Glutamatergic neuron (in vitro differentiated cells): ENCODE results near the gene SNORC. TPM values are rescaled to one million over a fixed set of nuclear protein-coding genes. Genes with fewer than 3 reads are reported as not detected.

Experiments used
- DNase-seq: peaks from one replicate; pipeline ENCODE4 v3.0.0; 2022
- H3K27ac Mint-ChIP-seq: one replicate; pipeline ENCODE4 v1.8.0; 2020; ENCODE audit warnings: mild to moderate bottlenecking, mixed read lengths, inconsistent platforms; ENCODE audit not compliant: unreplicated experiment
- H3K27me3 Mint-ChIP-seq: one replicate; pipeline ENCODE4 v1.8.0; 2020; ENCODE audit warnings: mild to moderate bottlenecking, moderate library complexity, mixed read lengths, inconsistent platforms; ENCODE audit not compliant: unreplicated experiment
- H3K36me3 Mint-ChIP-seq: one replicate; pipeline ENCODE4 v1.8.0; 2020; ENCODE audit warnings: mild to moderate bottlenecking, mixed read lengths, inconsistent platforms; ENCODE audit not compliant: unreplicated experiment
- H3K4me1 Mint-ChIP-seq: one replicate; pipeline ENCODE4 v1.8.0; 2020; ENCODE audit warnings: mild to moderate bottlenecking, low read depth, mixed read lengths, inconsistent platforms; ENCODE audit not compliant: unreplicated experiment
- H3K4me3 Mint-ChIP-seq: one replicate; pipeline ENCODE4 v1.8.0; 2020; ENCODE audit warnings: mild to moderate bottlenecking, mixed read lengths, inconsistent platforms; ENCODE audit not compliant: unreplicated experiment
- H3K9me3 Mint-ChIP-seq: one replicate; pipeline ENCODE4 v1.8.0; 2020; ENCODE audit warnings: mild to moderate bottlenecking, moderate library complexity, mixed read lengths, inconsistent platforms; ENCODE audit not compliant: unreplicated experiment
- CTCF ChIP-seq: fragments of 200-600 bp; sonication (generic); IDR thresholded peaks from one replicate; pipeline ENCODE4 v1.5.0; 2021; ENCODE audit not compliant: partially characterized antibody, unreplicated experiment
- total RNA-seq: library from RNA; stranded (reverse); fragmentation: NEBNext Ultra II Directional; extraction: Animal tissue kit (Norgen Biotek cat#: 25700); gene quantifications from one replicate; pipeline ENCODE4 v1.2.1, GENCODE V29; 2021; ENCODE audit not compliant: unreplicated experiment

Gene SNORC
- total RNA-seq, 1 donor from 2014 or later = 2.4 TPM

- Mint-ChIP-seq H3K9me3 (peaks cover 2% of the 10 kb centered on the region), H3K27ac (no peak overlapping the region), H3K4me3 (no peak overlapping the region), H3K27me3 (peaks cover 16% of the 10 kb centered on the region), H3K4me1 (peaks cover 3% of the 10 kb centered on the region), H3K36me3 (no peaks in the 10 kb centered on the region)
- no peak for TF ChIP-seq CTCF
- no peak for DNase-seq
These were observed 4.7 kb downstream of the SNORC start for GRCh38 chr2:232874677-232875223.

- DNase-seq = no peak
- no peak overlapping the region for H3K27ac Mint-ChIP-seq
- H3K27me3 Mint-ChIP-seq = peaks cover 16% of the 10 kb centered on the region
- H3K4me1 Mint-ChIP-seq = peaks cover 2% of the 10 kb centered on the region
- no peak overlapping the region for H3K4me3 Mint-ChIP-seq
- peaks cover 2% of the 10 kb centered on the region for H3K9me3 Mint-ChIP-seq
- TF ChIP-seq CTCF = no peak
- H3K36me3 Mint-ChIP-seq = no peaks in the 10 kb centered on the region
These were observed 5.4 kb downstream of the SNORC start for GRCh38 chr2:232875256-232876121.

GRCh38 chr2:232876161-232876977 is 6.3 kb downstream of the SNORC start:
- TF ChIP-seq CTCF = peak; percentile 20
- Mint-ChIP-seq H3K4me3 (no peak overlapping the region), H3K27me3 (peaks cover 14% of the 10 kb centered on the region), H3K36me3 (no peaks in the 10 kb centered on the region), H3K4me1 (peaks cover 2% of the 10 kb centered on the region), H3K27ac (no peak overlapping the region), H3K9me3 (peaks cover 3% of the 10 kb centered on the region)
- DNase-seq = no peak

DNA sequence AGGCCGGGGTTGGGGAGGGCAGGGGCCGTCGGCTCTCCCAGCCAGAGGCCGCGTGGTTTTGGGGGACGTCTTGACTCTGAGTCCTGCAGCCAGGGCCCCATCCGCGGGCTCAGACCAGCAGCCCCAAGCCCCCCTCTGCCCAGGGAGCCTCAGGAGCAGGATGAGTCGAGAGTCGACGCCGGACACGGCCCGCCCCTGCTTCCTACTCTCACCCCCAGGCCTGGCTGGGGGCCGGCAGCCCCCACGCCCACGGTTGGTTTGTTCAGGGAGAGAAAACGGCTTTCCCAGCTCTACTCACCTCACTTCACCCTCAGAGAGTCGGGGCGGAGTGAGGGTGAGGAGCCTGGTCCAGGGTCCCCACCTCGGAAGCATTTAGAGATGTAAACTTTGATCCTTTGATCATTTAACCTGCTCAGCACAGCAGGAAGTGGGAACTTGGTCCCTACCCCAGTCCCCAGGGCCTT is 6.9 kb downstream of the SNORC start:
- H3K4me3 Mint-ChIP-seq = no peak overlapping the region
- TF ChIP-seq CTCF = no peak
- H3K36me3 Mint-ChIP-seq = no peaks in the 10 kb centered on the region
- peaks cover 14% of the 10 kb centered on the region for H3K27me3 Mint-ChIP-seq
- no peak for DNase-seq
- H3K4me1 Mint-ChIP-seq = peaks cover 2% of the 10 kb centered on the region
- no peak overlapping the region for H3K27ac Mint-ChIP-seq
- peaks cover 4% of the 10 kb centered on the region for H3K9me3 Mint-ChIP-seq
